ENCODE results near the gene DDX19B. TPM values are rescaled to one million over a fixed set of nuclear protein-coding genes. Genes with fewer than 3 reads are reported as not detected.
"Not testable (repeated sequence)": the region's sequence is repeated elsewhere in the genome, so short reads cannot be mapped to it uniquely, and the experiment has no call there.

Gene DDX19B
- total RNA-seq, 1 donor from 2014 or later: 29.4 TPM

DNA sequence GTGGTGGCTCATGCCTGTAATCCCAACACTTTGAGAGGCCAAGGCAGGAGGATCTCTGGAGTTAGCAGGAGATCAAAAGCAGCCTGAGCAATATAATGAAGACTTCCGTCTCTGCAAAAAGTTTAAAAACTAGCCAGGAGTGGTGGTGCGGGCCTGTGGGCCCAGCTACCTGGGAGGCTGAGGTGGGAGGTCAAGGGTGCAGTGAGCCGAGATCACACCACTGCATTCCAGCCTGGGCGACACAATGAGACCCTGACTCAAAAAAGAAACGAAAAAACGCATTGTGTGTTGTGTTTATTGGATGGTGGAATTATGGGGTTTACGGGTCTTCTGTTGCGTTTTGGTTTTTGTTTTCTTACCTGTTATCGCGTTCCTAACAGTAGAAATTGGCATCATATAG, 46.9 kb downstream of the DDX19B start:
- DNase-seq: peak; percentile 60
- intact Hi-C loops (cut with micrococcal nuclease): loop anchor here (1.0 to 10.0 kb wide), 5 partner anchors 35 to 961 kb away; partner anchors contain the start of genes AARS1, COG4, DDX19B and SF3B3
- Mint-ChIP-seq H3K4me3 (peak overlapping the region; percentile 92), H3K36me3 (ENCODE audit: low read depth) (peaks cover 24% of the 10 kb centered on the region), H3K27ac (peak overlapping the region; percentile 91), H3K4me1 (peaks cover 22% of the 10 kb centered on the region), H3K9me3 (no peaks in the 10 kb centered on the region), H3K27me3 (no peaks in the 10 kb centered on the region)

DNA sequence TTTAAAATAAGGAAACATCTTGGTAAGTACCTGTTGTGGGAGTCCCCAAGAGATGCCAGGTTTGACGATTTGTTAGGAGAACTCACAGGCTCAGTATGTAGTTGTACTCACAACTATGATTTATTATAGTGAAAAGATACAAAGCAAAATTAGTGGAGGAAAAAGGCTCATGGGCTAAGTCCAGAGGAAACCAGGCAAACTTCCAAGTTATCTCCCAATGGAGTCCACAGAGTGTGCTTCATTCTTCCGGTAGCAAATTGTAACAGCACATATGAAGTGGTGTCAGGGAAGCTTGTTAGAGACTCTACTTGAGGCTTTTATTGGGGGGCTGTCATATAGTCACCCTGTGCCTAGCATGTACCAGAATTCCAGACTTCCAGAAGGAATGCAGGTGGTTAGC, 50.0 kb downstream of the DDX19B start:
- no peaks in the 10 kb centered on the region for H3K9me3 Mint-ChIP-seq
- no peak for DNase-seq
- intact Hi-C loops (cut with micrococcal nuclease): loop anchor here (10.0 kb wide), 1 partner anchor 964 kb away; the partner anchor contains the start of gene TERF2
- no peak overlapping the region for H3K4me3 Mint-ChIP-seq
- H3K4me1 Mint-ChIP-seq: peaks cover 22% of the 10 kb centered on the region
- no peaks in the 10 kb centered on the region for H3K27me3 Mint-ChIP-seq
- H3K27ac Mint-ChIP-seq: no peak overlapping the region
- peaks cover 33% of the 10 kb centered on the region for H3K36me3 Mint-ChIP-seq (ENCODE audit: low read depth)

DNA sequence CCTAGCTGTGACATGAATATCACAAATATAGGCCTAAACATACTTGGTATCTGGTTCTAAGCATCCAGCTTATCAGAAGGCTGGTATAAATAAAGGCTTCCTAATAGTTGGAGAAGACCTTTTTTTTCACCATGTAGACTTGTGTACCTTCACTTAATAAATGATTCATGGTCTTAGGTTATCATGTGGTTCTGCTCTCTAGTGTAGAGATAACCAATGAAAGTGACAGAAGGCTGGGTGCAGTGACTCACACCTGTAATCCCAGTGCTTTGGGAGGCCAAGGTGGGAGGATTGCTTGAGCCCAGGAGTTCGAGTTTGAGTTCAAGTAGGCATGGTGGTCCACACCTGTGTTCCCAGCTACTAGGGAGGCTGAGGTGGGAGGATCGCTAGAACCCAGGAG, 50.8 kb downstream of the DDX19B start:
- peak overlapping the region; percentile 66 for H3K27ac Mint-ChIP-seq
- H3K36me3 Mint-ChIP-seq (ENCODE audit: low read depth): peaks cover 40% of the 10 kb centered on the region
- no peaks in the 10 kb centered on the region for H3K27me3 Mint-ChIP-seq
- DNase-seq: no peak
- intact Hi-C loops (cut with micrococcal nuclease): loop anchor here (10.0 kb wide), 1 partner anchor 965 kb away; the partner anchor contains the start of gene TERF2
- H3K9me3 Mint-ChIP-seq: no peaks in the 10 kb centered on the region
- H3K4me1 Mint-ChIP-seq: peaks cover 22% of the 10 kb centered on the region
- H3K4me3 Mint-ChIP-seq: no peak overlapping the region

DNA sequence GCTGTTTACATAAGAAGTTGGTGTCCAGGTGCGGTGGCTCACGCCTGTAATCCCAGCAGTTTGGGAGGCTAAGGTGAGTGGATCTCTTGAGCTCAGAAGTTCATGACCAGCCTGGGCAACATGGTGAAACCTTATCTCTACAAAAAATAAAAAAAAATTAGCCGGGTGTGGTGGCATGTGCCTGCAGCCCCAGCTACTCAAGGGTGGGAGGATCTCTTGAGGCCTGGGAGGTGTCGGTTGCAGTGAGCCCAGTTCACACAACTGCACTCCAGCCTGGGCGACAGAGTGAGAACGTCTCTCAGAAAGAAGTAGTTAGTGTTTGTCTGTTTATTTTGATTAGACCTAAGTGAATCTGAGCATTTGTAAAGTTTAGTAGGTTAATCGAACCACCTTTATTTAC, 60.6 kb downstream of the DDX19B start:
- intact Hi-C loops (cut with micrococcal nuclease): no loop called here
- H3K9me3 Mint-ChIP-seq: no peaks in the 10 kb centered on the region
- no peaks in the 10 kb centered on the region for H3K27me3 Mint-ChIP-seq
- no peaks in the 10 kb centered on the region for H3K4me1 Mint-ChIP-seq
- H3K27ac Mint-ChIP-seq: no peak overlapping the region
- H3K36me3 Mint-ChIP-seq (ENCODE audit: low read depth): peaks cover 41% of the 10 kb centered on the region
- no peak overlapping the region for H3K4me3 Mint-ChIP-seq
- DNase-seq: no peak

DNA sequence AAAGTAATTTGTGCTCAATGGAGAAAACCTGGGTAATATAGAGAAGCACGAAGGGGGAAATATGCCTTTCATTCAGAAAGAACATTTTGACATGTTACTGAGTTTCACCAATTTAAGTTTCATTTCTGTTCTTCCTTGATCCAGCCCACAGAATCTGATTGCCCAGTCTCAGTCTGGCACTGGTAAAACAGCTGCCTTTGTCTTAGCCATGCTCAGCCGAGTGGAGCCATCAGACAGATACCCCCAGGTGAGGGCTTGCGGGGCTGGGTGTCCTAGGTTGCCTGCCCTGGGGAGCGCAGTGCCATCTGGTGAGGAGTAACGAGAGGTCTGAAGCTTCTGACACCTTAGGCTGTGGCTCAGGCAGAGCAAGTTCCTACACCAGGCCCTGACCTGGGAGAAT, 65.4 kb downstream of the DDX19B start:
- Mint-ChIP-seq H3K9me3 (no peaks in the 10 kb centered on the region), H3K27ac (no peak overlapping the region), H3K36me3 (ENCODE audit: low read depth) (peaks cover 44% of the 10 kb centered on the region), H3K4me1 (no peaks in the 10 kb centered on the region), H3K27me3 (no peaks in the 10 kb centered on the region), H3K4me3 (no peak overlapping the region)
- no peak for DNase-seq
- intact Hi-C loops (cut with micrococcal nuclease): no loop called here

DNA sequence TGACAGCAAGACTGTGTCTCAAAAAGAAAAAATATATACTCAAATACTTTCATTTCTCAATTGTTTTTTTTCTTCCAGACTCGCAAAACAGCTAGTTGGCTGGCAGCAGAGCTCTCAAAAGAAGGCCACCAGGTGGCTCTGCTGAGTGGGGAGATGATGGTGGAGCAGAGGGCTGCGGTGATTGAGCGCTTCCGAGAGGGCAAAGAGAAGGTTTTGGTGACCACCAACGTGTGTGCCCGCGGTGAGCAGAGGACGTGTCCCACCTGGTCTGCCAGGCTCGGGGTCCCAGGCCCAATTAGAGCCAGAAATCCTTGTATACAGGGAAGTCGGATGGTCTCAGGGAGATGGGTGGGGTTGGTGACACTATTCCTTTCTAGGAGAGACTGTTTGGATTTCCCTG, 71.2 kb downstream of the DDX19B start:
- peak; percentile 83 for DNase-seq
- H3K4me1 Mint-ChIP-seq, H3K4me3 Mint-ChIP-seq, H3K27me3 Mint-ChIP-seq, H3K9me3 Mint-ChIP-seq, H3K27ac Mint-ChIP-seq: not testable (repeated sequence)
- H3K36me3 Mint-ChIP-seq (ENCODE audit: low read depth): peaks cover 58% of the 10 kb centered on the region
- intact Hi-C loops (cut with micrococcal nuclease): loop anchor here (1.0 kb wide), 1 partner anchor 283 kb away; no protein-coding TSS in a partner anchor

DNA sequence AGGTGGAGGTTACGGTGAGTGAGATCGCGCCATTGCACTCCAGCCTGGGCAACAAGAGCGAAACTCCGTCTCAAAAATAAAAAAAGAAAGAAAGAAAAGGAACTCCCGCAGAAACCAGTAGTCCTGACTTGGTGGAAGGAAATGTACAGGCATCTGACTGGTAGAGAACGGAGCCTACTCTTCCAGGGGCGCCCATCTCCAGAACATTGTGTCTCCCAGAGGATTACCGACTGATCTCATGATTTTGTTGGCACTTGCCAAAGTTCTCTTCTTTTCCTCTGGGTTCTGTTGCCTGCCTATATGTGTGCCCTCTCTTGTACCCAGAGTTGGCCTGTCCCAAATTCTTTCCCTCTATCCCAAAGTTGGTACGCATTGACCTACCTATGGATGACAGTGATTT, 71.9 kb downstream of the DDX19B start:
- DNase-seq: no peak
- H3K9me3 Mint-ChIP-seq: no peaks in the 10 kb centered on the region
- H3K36me3 Mint-ChIP-seq (ENCODE audit: low read depth): peaks cover 61% of the 10 kb centered on the region
- H3K4me1 Mint-ChIP-seq: peaks cover 6% of the 10 kb centered on the region
- intact Hi-C loops (cut with micrococcal nuclease): loop anchor here (1.0 kb wide), 1 partner anchor 282 kb away; no protein-coding TSS in a partner anchor
- no peaks in the 10 kb centered on the region for H3K27me3 Mint-ChIP-seq
- H3K4me3 Mint-ChIP-seq: no peak overlapping the region
- no peak overlapping the region for H3K27ac Mint-ChIP-seq

DNA sequence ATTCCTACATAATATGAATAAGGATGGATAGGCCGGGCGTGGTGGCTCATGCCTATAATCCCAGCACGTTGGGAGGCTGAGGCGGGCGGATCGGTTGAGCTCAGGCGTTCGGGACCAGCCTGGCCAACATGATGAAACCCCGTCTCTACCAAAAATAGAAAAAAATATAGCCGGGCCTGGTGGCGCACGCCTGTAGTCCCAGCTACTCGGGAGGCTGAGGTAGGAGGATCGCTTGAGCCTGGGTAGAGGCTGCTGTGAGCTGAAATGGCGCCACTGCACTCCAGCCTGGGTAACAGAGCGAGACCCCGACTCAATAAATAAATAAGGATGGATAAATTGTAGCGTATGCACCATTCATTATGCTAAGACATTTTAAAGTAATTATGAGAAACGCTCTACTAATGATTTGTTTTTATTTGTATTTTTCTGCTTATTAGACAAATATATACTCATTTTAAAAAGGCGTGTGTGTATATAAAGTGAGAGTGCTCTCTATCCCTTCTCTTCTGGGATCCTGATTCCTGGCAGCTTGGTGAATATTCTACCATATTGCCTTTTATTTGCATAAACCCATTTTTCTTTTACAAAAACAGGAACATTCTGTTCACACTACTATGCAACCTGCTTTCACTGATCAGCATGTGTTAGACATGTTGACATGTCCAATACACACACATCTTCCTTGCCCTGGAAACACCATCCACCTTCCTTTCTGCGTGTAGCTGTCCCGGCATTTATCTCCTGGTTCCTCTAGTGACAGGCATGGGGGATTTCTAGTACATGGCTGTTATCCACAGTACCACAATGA, 74.1 kb downstream of the DDX19B start:
- no peak overlapping the region for H3K4me3 Mint-ChIP-seq

DNA sequence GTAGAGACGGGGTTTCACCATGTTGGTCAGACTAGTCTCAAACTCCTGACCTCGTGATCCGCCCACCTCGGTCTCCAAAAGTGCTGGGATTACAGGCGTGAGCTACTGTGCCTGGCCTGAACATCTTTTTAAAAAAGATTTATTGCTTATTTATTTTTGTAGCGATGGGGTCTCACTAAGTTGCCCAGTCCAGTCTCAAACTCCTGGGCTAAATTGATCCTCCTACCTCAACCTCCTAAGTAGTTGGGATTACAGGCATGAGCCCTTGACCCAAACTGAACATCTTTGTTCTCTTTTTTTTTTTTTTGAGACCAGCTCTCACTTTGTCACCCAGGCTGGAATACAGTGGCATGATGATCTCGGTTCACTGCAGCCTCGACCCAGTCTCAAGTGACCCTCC, 75.2 kb downstream of the DDX19B start:
- Mint-ChIP-seq H3K27ac (no peak overlapping the region), H3K4me1 (peaks cover 11% of the 10 kb centered on the region), H3K36me3 (ENCODE audit: low read depth) (peaks cover 59% of the 10 kb centered on the region), H3K27me3 (no peaks in the 10 kb centered on the region), H3K9me3 (no peaks in the 10 kb centered on the region), H3K4me3 (no peak overlapping the region)
- intact Hi-C loops (cut with micrococcal nuclease): no loop called here
- DNase-seq: no peak

More for the DNA sequence above, 74.1 kb downstream of the DDX19B start:
- H3K27ac Mint-ChIP-seq: no peak overlapping the region
- intact Hi-C loops (cut with micrococcal nuclease): loop anchor here (1.0 kb wide), 1 partner anchor 7 kb away; no protein-coding TSS in a partner anchor
- DNase-seq: no peak
- peaks cover 59% of the 10 kb centered on the region for H3K36me3 Mint-ChIP-seq (ENCODE audit: low read depth)
- H3K9me3 Mint-ChIP-seq: no peaks in the 10 kb centered on the region
- H3K4me1 Mint-ChIP-seq: peaks cover 11% of the 10 kb centered on the region
- H3K27me3 Mint-ChIP-seq: no peaks in the 10 kb centered on the region

DNA sequence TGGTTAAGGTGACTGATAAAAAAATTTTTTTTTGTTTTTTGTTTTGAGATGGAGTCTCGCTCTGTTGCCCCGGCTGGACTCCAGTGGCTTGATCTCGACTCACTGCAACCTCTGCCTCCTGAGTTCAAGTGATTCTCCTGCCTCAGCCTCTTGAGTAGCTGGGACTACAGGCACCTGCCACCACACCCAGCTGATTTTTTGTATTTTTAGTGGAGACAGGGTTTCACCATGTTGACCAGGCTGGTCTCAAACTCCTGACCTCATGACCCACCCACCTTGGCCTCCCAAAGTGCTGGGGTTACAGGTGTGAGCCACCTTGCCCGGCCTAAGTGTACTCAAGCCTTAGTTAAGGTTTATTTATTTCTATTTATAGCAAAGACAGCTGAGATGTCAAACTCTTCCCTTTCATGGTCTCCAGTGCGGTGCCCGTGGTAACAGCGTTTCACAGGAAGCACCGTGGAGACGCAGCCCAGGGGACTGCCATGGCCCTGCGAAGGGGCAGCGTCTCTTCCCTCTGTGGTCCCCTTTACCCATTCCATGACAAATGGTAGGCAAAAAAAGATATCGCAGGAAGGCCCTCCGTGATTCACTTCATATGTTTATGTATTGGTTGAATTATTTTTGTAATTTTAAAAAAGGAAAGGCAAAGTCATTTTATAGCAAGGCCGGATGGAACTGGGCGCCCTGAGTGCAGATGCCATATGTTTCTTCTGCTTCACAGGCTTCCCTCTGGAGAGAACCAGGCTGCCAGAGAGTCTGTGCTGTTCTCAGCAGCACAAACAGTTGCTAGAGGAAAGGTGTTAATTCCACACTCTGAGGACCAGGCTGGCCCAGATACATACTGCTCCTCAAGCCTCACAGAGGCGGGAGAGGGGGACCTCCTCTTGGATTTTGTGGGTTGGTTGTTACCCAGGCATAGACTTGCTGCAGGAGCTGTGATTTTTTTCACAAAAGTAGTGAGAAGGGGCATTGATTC, 76.9 kb downstream of the DDX19B start:
- peaks cover 57% of the 10 kb centered on the region for H3K36me3 Mint-ChIP-seq (ENCODE audit: low read depth)
- intact Hi-C loops (cut with micrococcal nuclease): no loop called here
- peaks cover 6% of the 10 kb centered on the region for H3K4me1 Mint-ChIP-seq
- no peak overlapping the region for H3K4me3 Mint-ChIP-seq
- H3K27me3 Mint-ChIP-seq: no peaks in the 10 kb centered on the region
- H3K27ac Mint-ChIP-seq: peak overlapping the region; percentile 34
- H3K9me3 Mint-ChIP-seq: no peaks in the 10 kb centered on the region
- no peak for DNase-seq

DNA sequence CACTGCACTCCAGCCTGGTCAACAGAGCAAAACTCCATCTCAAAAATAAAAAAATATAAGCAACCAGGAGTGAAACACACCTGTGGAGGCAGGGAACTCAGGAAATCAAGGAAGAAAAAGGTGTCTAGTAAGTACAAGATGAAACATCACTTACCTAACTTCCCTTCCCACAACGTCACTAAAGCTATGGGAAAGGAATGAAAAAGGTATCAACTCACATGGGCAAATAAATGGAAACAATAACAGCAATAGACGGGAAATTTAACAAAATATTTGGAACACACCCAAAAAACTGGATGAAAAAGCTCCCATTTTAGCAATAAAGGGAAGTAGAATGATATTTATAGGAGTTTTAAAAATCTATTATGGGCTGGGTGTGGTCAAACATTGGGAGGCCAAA, 78.8 kb downstream of the DDX19B start:
- peaks cover 43% of the 10 kb centered on the region for H3K36me3 Mint-ChIP-seq (ENCODE audit: low read depth)
- H3K4me1 Mint-ChIP-seq: peaks cover 6% of the 10 kb centered on the region
- no peaks in the 10 kb centered on the region for H3K9me3 Mint-ChIP-seq
- H3K27me3 Mint-ChIP-seq: no peaks in the 10 kb centered on the region
- no peak for DNase-seq
- H3K27ac Mint-ChIP-seq: no peak overlapping the region
- peak overlapping the region; percentile 33 for H3K4me3 Mint-ChIP-seq
- intact Hi-C loops (cut with micrococcal nuclease): no loop called here

DNA sequence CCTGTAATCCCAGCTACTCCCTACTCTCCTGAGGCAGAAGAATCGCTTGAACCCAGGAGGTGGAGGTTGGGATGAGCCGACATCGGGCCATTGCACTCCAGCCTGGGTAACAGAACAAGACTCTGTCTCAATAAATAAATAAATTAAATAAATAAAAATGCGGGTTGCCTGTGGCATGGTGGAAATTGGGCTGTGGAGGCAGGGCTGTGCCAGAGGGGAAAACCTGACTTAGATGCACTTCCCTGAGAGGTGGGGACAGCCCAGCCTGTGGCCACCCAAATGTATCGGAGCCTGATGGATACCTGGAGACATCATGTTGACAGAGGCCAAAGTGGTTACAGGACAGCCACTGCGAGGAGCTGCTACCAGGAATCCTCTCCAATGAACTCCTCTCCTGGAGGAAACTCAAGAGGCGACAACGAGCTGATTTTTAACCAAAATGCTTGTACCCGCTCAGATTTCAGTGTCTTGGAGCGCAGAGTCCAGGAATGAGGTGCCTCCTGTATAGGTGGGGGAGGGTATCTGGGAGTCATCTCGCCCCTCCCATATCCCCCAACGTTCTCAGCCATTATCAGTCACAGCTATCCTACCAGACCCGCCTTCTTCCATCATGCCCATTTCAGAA, 80.0 kb downstream of the DDX19B start:
- no peak for DNase-seq
- Mint-ChIP-seq H3K9me3 (no peaks in the 10 kb centered on the region), H3K4me1 (peaks cover 6% of the 10 kb centered on the region), H3K27me3 (no peaks in the 10 kb centered on the region), H3K27ac (no peak overlapping the region), H3K4me3 (peak overlapping the region; percentile 88), H3K36me3 (ENCODE audit: low read depth) (peaks cover 42% of the 10 kb centered on the region)
- intact Hi-C loops (cut with micrococcal nuclease): no loop called here

DNA sequence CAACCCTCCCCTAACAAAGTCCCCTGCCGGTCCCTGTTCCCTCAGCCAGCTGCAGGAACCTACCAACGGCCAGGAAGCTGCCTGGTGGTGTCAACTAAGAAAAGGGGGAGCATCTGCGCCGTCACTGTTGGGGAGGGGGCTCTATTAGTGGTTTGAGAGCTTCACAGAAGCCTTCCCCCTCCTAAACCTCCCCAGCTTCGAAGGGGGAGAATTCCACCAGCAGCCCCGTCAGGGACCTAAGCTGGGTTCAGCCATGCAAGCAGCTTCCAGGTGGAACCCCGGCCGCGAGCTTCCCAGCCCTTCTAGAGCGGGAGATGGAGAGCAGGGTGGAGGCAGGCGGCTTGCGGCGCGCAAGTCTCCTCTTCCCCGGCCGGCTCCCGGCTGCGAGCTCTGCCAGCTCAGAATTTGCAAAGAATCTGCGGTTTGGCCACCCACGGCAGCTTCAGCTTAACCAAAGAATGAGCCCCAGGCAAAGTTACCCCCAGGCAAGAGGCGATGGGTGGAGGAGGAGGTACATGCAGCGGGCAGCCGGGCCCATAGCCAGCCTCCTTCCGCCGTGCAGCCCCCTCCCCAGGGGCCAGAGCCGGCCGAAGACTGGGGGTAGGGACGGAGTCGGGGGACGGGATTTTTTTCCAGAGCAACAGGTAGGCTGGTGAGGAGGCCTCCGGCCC, 81.4 kb downstream of the DDX19B start:
- intact Hi-C loops (cut with micrococcal nuclease): loop anchor here (1.0 to 5.0 kb wide), 5 partner anchors 8 to 272 kb away; partner anchors contain the start of genes COG4, FCSK and SF3B3
- DNase-seq: peak; percentile 87
- peaks cover 5% of the 10 kb centered on the region for H3K4me1 Mint-ChIP-seq
- peak overlapping the region; percentile 88 for H3K4me3 Mint-ChIP-seq
- peaks cover 39% of the 10 kb centered on the region for H3K36me3 Mint-ChIP-seq (ENCODE audit: low read depth)
- H3K9me3 Mint-ChIP-seq: no peaks in the 10 kb centered on the region
- H3K27ac Mint-ChIP-seq: peak overlapping the region; percentile 96
- no peaks in the 10 kb centered on the region for H3K27me3 Mint-ChIP-seq
